ENCODE measurements around the gene CABP1.
A peak's percentile ranks its signal among the peaks of the same experiment; 100 is the strongest.

Gene CABP1

DNA sequence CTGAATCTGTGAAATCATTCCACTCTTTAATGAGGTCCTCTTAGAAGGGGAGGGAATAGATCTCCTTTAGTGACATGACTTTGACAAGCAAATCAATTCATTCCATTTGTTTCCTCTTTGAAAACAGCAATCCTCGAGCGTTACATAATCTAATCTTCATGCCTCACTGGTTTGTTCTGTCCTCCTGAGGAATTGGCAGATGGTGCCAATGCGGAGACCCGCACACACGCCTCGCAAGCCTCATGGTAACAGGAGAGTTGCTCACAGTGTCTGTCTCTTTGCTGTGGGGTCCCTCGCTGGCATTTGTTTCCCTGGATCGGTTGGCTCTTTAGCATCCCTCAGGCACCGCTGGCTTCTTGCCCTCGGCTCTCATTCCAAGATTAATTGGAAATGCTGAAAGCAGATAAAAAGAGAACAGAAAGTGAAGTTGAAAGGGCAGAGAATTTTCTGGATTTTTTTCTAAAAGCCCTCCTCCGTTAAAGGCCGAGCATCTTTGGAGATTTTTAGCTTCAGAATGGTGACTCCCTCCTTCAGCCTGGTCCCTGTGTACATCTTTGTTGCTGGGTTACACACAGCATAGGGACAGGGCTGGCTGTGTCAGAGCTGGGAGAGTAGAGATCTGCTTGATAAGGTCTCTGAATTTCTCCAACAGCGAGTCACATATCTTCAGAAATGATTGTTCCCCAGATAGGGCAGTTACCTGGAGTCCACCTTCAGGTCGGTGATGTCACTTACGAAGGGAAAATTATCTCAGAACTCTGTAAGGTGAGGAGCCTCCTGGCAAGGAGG, 10.1 kb upstream of the CABP1 start:
- H3F3A ChIP-seq (ENCODE audit: low read depth): no peaks in the 10 kb centered on the region
- no peak overlapping the region for H3K4me3 ChIP-seq (ENCODE audit: low read length, poor library complexity, severe bottlenecking)
- H3K9me2 ChIP-seq (replicated peaks; ENCODE audit: low read depth, low read length): no peaks in the 10 kb centered on the region
- no peaks in the 10 kb centered on the region for H4K20me1 ChIP-seq (ENCODE audit: insufficient read depth, low read length, poor library complexity, severe bottlenecking)
- no peaks in the 10 kb centered on the region for H3K9me3 ChIP-seq (ENCODE audit: insufficient read depth, low read depth, low read length)
- no peaks in the 10 kb centered on the region for H3K36me3 ChIP-seq (ENCODE audit: insufficient read depth, low read length)
- no peak for TF ChIP-seq EZH2phosphoT487 (IDR thresholded peaks at IDR 0.05; ENCODE audit: borderline replicate concordance)
- TF ChIP-seq, protein P1, sequence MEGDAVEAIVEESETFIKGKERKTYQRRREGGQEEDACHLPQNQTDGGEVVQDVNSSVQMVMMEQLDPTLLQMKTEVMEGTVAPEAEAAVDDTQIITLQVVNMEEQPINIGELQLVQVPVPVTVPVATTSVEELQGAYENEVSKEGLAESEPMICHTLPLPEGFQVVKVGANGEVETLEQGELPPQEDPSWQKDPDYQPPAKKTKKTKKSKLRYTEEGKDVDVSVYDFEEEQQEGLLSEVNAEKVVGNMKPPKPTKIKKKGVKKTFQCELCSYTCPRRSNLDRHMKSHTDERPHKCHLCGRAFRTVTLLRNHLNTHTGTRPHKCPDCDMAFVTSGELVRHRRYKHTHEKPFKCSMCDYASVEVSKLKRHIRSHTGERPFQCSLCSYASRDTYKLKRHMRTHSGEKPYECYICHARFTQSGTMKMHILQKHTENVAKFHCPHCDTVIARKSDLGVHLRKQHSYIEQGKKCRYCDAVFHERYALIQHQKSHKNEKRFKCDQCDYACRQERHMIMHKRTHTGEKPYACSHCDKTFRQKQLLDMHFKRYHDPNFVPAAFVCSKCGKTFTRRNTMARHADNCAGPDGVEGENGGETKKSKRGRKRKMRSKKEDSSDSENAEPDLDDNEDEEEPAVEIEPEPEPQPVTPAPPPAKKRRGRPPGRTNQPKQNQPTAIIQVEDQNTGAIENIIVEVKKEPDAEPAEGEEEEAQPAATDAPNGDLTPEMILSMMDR (conservative IDR thresholded peaks at IDR 0.05; ENCODE audit: low read length): no peak
- no peaks in the 10 kb centered on the region for H3K4me1 ChIP-seq (ENCODE audit: insufficient read depth, low read length, poor library complexity, severe bottlenecking)
- H3K9ac ChIP-seq (ENCODE audit: low read depth, low read length, poor library complexity, severe bottlenecking): no peak overlapping the region
- no peaks in the 10 kb centered on the region for H3K79me2 ChIP-seq (ENCODE audit: insufficient read depth, low read length)
- H3K4me2 ChIP-seq (ENCODE audit: low read depth, low read length, poor library complexity, severe bottlenecking): no peak overlapping the region
- H3K27me3 ChIP-seq (ENCODE audit: insufficient read depth, low read length, poor library complexity, severe bottlenecking): no peaks in the 10 kb centered on the region
- H2AFZ ChIP-seq (ENCODE audit: low read length): no peak overlapping the region

DNA sequence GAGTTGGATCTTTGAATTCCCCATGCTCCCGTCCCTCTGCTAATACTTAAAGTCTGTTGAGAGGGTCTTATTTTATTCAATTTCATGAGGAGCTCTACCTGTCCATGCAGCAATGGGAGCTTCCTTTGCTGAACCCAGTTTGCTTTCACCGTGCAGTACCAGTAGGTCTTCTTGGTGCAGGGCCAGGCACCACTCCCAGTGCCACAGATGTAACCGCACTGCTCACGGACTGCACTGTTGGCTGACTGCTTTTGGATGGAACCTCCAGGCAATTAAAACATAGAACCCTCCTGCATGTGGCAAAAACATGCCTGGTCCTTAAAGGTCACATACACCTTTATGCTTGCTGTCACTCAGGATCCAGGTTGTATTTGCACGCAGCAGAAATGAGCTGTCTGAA, 9.3 kb upstream of the CABP1 start:
- Histone ChIP-seq H3K4me1 (ENCODE audit: insufficient read depth, low read length, poor library complexity, severe bottlenecking) (no peaks in the 10 kb centered on the region), H4K20me1 (ENCODE audit: insufficient read depth, low read length, poor library complexity, severe bottlenecking) (no peaks in the 10 kb centered on the region), H3K9me2 (replicated peaks; ENCODE audit: low read depth, low read length) (no peaks in the 10 kb centered on the region), H3K4me2 (ENCODE audit: low read depth, low read length, poor library complexity, severe bottlenecking) (no peak overlapping the region), H2AFZ (ENCODE audit: low read length) (no peak overlapping the region), H3K9ac (ENCODE audit: low read depth, low read length, poor library complexity, severe bottlenecking) (no peak overlapping the region), H3K36me3 (ENCODE audit: insufficient read depth, low read length) (no peaks in the 10 kb centered on the region), H3K79me2 (ENCODE audit: insufficient read depth, low read length) (no peaks in the 10 kb centered on the region), H3K9me3 (ENCODE audit: insufficient read depth, low read depth, low read length) (no peaks in the 10 kb centered on the region), H3K4me3 (ENCODE audit: low read length, poor library complexity, severe bottlenecking) (no peak overlapping the region), H3F3A (ENCODE audit: low read depth) (no peaks in the 10 kb centered on the region), H3K27me3 (ENCODE audit: insufficient read depth, low read length, poor library complexity, severe bottlenecking) (no peaks in the 10 kb centered on the region)
- TF ChIP-seq, protein P1 (conservative IDR thresholded peaks at IDR 0.05; ENCODE audit: low read length): no peak
- TF ChIP-seq EZH2phosphoT487 (IDR thresholded peaks at IDR 0.05; ENCODE audit: borderline replicate concordance): no peak

DNA sequence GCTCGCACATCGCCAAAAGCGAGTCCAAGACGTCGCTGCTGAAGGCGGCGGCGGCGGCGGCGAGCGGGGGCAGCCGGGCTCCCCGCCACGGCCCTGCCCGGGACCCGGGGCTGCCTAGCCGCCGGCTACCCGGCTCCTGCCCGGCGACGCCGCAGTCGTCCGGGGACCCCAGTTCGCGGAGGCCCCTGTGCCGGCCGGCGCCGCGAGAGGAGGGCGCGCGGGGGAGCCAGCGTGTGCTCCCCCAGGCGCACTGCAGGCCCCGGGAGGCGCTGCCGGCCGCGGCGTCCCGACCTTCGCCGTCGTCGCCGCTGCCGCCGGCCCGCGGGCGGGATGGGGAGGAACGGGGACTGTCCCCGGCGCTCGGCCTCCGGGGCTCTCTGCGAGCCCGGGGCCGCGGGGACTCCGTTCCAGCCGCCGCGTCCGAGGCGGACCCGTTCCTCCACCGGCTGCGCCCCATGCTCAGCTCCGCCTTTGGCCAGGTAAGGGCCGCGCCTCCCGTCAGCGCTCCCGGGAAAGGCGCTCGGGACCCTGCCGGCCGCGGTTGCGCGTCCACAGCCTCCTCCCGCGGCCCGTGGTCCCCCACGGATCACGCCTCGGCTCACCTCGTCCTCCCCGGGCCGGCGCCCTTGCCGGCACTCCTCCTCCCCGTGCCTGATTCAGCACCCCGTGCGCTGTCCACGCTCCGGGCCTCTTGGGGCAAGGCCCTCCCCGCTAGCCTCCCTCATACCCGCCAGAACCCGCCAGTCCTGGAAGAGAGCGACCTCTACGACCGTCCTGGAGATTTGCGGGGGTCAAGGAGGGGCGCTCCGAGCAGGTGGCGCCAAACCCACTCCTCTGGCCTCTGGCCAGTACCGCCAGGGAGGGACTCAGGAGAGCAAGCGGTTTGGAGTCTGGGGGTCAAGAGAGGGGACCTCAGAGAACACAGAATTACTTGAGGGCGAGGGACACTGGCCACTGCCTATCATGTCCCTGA, 721 bp downstream of the CABP1 start:
- peaks cover 6% of the 10 kb centered on the region for H3K4me1 ChIP-seq (ENCODE audit: insufficient read depth, low read length, poor library complexity, severe bottlenecking)
- no peaks in the 10 kb centered on the region for H3K36me3 ChIP-seq (ENCODE audit: insufficient read depth, low read length)
- H3K27me3 ChIP-seq (ENCODE audit: insufficient read depth, low read length, poor library complexity, severe bottlenecking): peaks cover 23% of the 10 kb centered on the region
- no peaks in the 10 kb centered on the region for H3K9me3 ChIP-seq (ENCODE audit: insufficient read depth, low read depth, low read length)
- H2AFZ ChIP-seq (ENCODE audit: low read length): no peak overlapping the region
- TF ChIP-seq, protein P1 (conservative IDR thresholded peaks at IDR 0.05; ENCODE audit: low read length): 0 out of 2 replicates have a peak, but pooled peaks have one; percentile 18
- no peak for TF ChIP-seq EZH2phosphoT487 (IDR thresholded peaks at IDR 0.05; ENCODE audit: borderline replicate concordance)
- peak overlapping the region; percentile 55 for H3K4me2 ChIP-seq (ENCODE audit: low read depth, low read length, poor library complexity, severe bottlenecking)
- H3F3A ChIP-seq (ENCODE audit: low read depth): no peaks in the 10 kb centered on the region
- peaks cover 3% of the 10 kb centered on the region for H4K20me1 ChIP-seq (ENCODE audit: insufficient read depth, low read length, poor library complexity, severe bottlenecking)
- no peak overlapping the region for H3K9ac ChIP-seq (ENCODE audit: low read depth, low read length, poor library complexity, severe bottlenecking)
- H3K79me2 ChIP-seq (ENCODE audit: insufficient read depth, low read length): no peaks in the 10 kb centered on the region
- no peaks in the 10 kb centered on the region for H3K9me2 ChIP-seq (replicated peaks; ENCODE audit: low read depth, low read length)
- H3K4me3 ChIP-seq (ENCODE audit: low read length, poor library complexity, severe bottlenecking): no peak overlapping the region
